G401.6 (cell line): ENCODE measurements around the gene ADAM19.

ENCODE experiments used
- FAIRE-seq: peaks from 2 replicates; lab custom pipeline; 2012; peaks lifted over from hg19 to GRCh38; lab: Jason Lieb, UNC

ADAM19 gene

GRCh38 chr5:157561110-157561509 is 14.5 kb downstream of the ADAM19 start:
- FAIRE-seq = no peak

GRCh38 chr5:157559301-157559700 is 16.3 kb downstream of the ADAM19 start:
- no peak for FAIRE-seq

- FAIRE-seq = no peak
Measured at GRCh38 chr5:157558681-157559080, 16.9 kb downstream of the ADAM19 start.

- FAIRE-seq = no peak
Measured at GRCh38 chr5:157558041-157558595, 17.5 kb downstream of the ADAM19 start.

GRCh38 chr5:157556615-157557418 is 18.8 kb downstream of the ADAM19 start:
- no peak for FAIRE-seq

GRCh38 chr5:157555037-157555640 is 20.4 kb downstream of the ADAM19 start:
- no peak for FAIRE-seq

- FAIRE-seq = no peak
Measured at GRCh38 chr5:157554179-157555036, 21.2 kb downstream of the ADAM19 start.

- no peak for FAIRE-seq
Measured at GRCh38 chr5:157552650-157553049, 22.9 kb downstream of the ADAM19 start.

GRCh38 chr5:157550663-157551062 is 24.9 kb downstream of the ADAM19 start:
- FAIRE-seq = no peak

GRCh38 chr5:157549954-157550549 is 25.5 kb downstream of the ADAM19 start:
- no peak for FAIRE-seq

- no peak for FAIRE-seq
Measured at GRCh38 chr5:157549283-157549629, 26.3 kb downstream of the ADAM19 start.

- FAIRE-seq = no peak
Measured at GRCh38 chr5:157548513-157549282, 26.9 kb downstream of the ADAM19 start.

- FAIRE-seq = no peak
Measured at GRCh38 chr5:157547941-157548512, 27.5 kb downstream of the ADAM19 start.

GRCh38 chr5:157546456-157547100 is 29.0 kb downstream of the ADAM19 start:
- FAIRE-seq = no peak

- FAIRE-seq = no peak
Measured at GRCh38 chr5:157545610-157546310, 29.8 kb downstream of the ADAM19 start.

GRCh38 chr5:157544623-157544989 is 31.0 kb downstream of the ADAM19 start:
- no peak for FAIRE-seq

GRCh38 chr5:157543825-157544622 is 31.6 kb downstream of the ADAM19 start:
- no peak for FAIRE-seq

- no peak for FAIRE-seq
Measured at GRCh38 chr5:157542282-157543000, 33.1 kb downstream of the ADAM19 start.
